ENCODE data around the gene PSME4.
"Not testable (repeated sequence)": the region's sequence is repeated elsewhere in the genome, so short reads cannot be mapped to it uniquely, and the experiment has no call there.

Gene PSME4

GRCh38 chr2:53827398-53828175, 143.2 kb downstream of the PSME4 start:
- no peak for DNase-seq

GRCh38 chr2:53826587-53827397, 144.0 kb downstream of the PSME4 start:
- no peak for DNase-seq

- no peak for DNase-seq
Measured at GRCh38 chr2:53826030-53826410, 144.8 kb downstream of the PSME4 start.

GRCh38 chr2:53823639-53824038, 147.2 kb downstream of the PSME4 start:
- not testable (repeated sequence) for DNase-seq

GRCh38 chr2:53821810-53822209, 149.0 kb downstream of the PSME4 start:
- DNase-seq, result no peak

- no peak for DNase-seq
Measured at GRCh38 chr2:53820711-53821110, 150.1 kb downstream of the PSME4 start.

GRCh38 chr2:53820048-53820447, 150.7 kb downstream of the PSME4 start:
- no peak for DNase-seq

GRCh38 chr2:53819634-53820033, 151.2 kb downstream of the PSME4 start:
- DNase-seq, result no peak

GRCh38 chr2:53818854-53819435, 151.8 kb downstream of the PSME4 start:
- DNase-seq, result no peak
